ENCODE measurements around the gene ARHGAP9.
"Not testable (repeated sequence)": the region's sequence is repeated elsewhere in the genome, so short reads cannot be mapped to it uniquely, and the experiment has no call there.

ARHGAP9 gene

DNA sequence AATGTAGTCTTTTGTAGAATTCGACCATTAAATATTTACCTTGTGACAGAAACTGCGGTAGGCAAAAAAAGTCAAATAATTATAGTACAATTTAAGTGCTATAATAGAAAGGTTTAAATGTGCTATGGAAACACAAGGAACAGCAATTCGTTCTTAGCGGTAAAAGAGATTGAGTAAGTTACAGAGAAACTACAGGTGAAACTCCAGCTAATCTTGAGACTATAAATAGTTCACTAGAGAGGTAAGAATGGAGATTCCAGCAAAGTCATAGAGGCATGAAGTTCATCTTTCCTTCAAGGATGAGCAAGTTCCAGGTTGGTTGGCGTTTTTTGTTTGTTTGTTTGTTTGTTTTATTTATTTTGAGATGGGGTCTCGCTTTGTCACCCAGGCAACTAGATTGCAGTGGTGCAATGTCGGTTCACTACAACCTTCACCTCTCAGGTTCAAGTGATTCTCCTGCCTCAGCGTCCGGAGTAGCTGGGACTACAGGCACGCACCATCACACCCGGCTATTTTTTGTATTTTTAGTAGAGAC lies 47.9 kb downstream of the ARHGAP9 start:
- H3K9ac ChIP-seq (ENCODE audit: low read length in 2 of 2), result peak overlapping the region in 1 of 2 donors; percentile 99
- H3K9me3 ChIP-seq (ENCODE audit: control insufficient read depth in 2 of 2, low read length in 2 of 2), result no peaks in the 10 kb centered on the region
- peak overlapping the region in 1 of 2 donors; percentile 79 for H3K4me3 ChIP-seq (ENCODE audit: low read length in 2 of 2)
- peak overlapping the region; percentile 85 for H3K27ac ChIP-seq (ENCODE audit: low read length)
- peaks cover 7% of the 10 kb centered on the region for H3K4me1 ChIP-seq (ENCODE audit: control insufficient read depth, insufficient read depth, low read length)
- H3K36me3 ChIP-seq (ENCODE audit: control insufficient read depth in 2 of 2, insufficient read depth in 2 of 2, low read length in 2 of 2), result no peaks in the 10 kb centered on the region
- no peaks in the 10 kb centered on the region for H3K27me3 ChIP-seq (ENCODE audit: control insufficient read depth in 1 of 2, insufficient read depth in 2 of 2, low read length in 2 of 2)

DNA sequence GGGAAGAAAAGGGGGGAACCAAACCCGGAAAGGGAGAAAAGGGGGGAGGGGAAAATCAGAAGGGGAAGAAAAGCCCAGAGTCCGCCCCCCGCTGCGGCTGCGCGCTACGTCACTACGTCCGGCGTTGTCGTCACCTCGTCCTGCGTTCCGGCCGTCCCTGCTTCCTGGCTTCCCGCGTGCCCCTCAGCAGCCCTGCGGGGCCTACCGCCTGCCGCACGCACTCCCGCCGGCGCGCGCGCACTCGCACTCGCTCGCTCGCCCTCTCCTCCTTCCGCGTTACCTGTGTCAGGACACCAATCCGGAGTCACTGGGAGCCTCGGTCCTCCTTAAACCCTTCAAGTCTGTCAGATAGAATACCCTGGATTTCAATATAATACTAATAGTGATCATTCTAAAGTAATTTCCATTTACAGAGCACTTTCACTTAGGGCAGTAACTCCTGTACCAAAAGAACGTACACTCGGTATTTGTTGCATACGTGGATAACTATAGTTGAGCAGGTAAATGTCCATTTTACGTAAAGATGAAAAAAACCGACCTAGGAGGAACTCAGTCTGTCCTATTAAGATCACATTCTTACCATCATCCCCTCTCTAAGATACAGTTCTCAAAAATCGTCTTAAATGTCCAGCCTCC lies 48.6 kb downstream of the ARHGAP9 start, which contains the start of gene R3HDM2:
Gene R3HDM2 (minus strand): TSS at position 113 of the 636 bp plus-strand sequence. CDS start 120,615 bp downstream, outside the sequence.
- Histone ChIP-seq H3K9ac (ENCODE audit: low read length in 2 of 2) (peak within 1 kb of the TSS; percentile 81 to 99), H3K4me3 (ENCODE audit: low read length in 2 of 2) (peak within 1 kb of the TSS; percentile 79 to 96), H3K4me1 (ENCODE audit: control insufficient read depth, insufficient read depth, low read length) (peaks cover 7% of the 10 kb centered on the region), H3K36me3 (ENCODE audit: control insufficient read depth in 2 of 2, insufficient read depth in 2 of 2, low read length in 2 of 2) (no peaks in the 10 kb centered on the region), H3K27ac (ENCODE audit: low read length) (peak within 1 kb of the TSS; percentile 85), H3K9me3 (ENCODE audit: control insufficient read depth in 2 of 2, low read length in 2 of 2) (no peaks in the 10 kb centered on the region), H3K27me3 (ENCODE audit: control insufficient read depth in 1 of 2, insufficient read depth in 2 of 2, low read length in 2 of 2) (no peaks in the 10 kb centered on the region)

DNA sequence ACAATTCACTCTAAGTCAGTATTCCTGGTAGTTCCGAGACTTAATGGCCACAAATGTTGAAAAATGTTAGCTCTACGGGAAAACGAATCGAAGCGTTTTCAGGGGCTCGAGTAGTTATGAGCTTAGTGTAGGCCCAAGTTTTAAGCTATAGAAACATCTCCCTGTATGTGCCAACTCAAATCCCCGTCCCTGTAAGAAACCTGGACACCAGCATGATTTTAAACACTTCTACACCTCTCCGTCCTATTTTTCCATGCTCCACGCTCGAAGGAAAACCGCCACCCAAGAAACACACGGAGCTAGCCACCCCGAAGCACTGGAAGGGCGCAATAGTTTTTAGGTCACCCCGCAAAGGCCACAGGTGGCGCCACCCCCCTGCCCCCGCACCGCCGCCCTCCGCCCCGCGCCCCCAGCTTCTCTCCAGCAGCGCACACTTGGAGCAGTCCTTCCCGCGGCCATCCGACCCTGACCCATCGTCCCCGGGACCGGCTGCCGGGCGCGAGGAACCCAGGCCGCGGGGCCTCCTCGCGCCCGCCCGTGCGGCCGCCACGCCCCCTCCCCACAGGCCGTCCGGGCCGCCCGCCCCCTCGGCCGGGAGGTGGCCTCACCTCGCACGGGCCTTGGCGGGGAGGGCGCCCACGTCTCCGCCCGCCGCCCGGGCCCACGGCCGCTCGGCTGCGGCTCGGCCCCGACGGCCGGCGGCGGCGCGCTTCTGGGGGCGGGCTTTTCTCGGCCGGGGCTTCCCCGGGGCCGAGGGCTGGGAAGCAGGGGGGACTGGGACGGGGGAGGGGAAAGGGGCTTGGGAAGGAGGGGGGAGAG lies 49.3 kb downstream of the ARHGAP9 start:
- Histone ChIP-seq H3K36me3 (ENCODE audit: control insufficient read depth in 2 of 2, insufficient read depth in 2 of 2, low read length in 2 of 2) (peaks cover 0 to 2% of the 10 kb centered on the region in 2 donors), H3K27me3 (ENCODE audit: control insufficient read depth in 1 of 2, insufficient read depth in 2 of 2, low read length in 2 of 2) (no peaks in the 10 kb centered on the region), H3K9me3 (ENCODE audit: control insufficient read depth in 2 of 2, low read length in 2 of 2) (no peaks in the 10 kb centered on the region), H3K4me3 (ENCODE audit: low read length in 2 of 2) (peak overlapping the region; percentile 79 to 96), H3K27ac (ENCODE audit: low read length) (peak overlapping the region; percentile 85), H3K9ac (ENCODE audit: low read length in 2 of 2) (peak overlapping the region; percentile 81 to 99), H3K4me1 (ENCODE audit: control insufficient read depth, insufficient read depth, low read length) (peaks cover 7% of the 10 kb centered on the region)

DNA sequence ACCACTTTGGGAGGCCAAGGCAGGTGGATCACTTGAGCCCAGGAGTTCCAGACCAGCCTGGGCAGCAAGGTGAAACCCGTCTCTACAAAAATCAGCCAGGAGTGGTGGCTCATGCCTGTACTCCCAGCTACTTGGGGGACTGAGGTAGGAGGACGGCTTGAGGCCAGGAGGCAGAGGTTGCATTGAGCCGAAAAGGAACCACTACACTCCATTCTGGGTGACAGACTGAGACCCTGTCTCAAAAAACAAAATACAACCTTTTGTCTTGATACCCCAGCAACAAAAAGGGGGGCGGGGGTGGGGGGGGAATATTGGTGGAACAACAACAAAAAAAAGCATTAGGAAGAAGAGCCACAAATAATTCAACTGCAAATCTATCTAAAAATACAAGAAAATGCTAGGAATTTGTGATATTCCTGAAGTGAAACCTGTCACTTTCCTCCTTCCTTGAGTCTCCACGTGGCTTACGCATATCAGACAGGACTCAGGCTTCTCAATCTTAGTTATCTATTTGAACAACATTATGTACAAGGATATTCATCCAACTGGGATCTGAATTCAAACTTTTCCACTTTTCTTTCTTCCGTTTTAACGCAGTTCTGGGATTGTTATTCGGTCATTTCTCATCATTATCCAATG lies 50.1 kb downstream of the ARHGAP9 start:
- Histone ChIP-seq H3K36me3 (ENCODE audit: control insufficient read depth in 2 of 2, insufficient read depth in 2 of 2, low read length in 2 of 2) (peaks cover 0 to 2% of the 10 kb centered on the region in 2 donors), H3K4me3 (ENCODE audit: low read length in 2 of 2) (peak overlapping the region; percentile 79 to 96), H3K27ac (ENCODE audit: low read length) (peak overlapping the region; percentile 63), H3K4me1 (ENCODE audit: control insufficient read depth, insufficient read depth, low read length) (peaks cover 7% of the 10 kb centered on the region), H3K9ac (ENCODE audit: low read length in 2 of 2) (peak overlapping the region; percentile 81 to 99), H3K9me3 (ENCODE audit: control insufficient read depth in 2 of 2, low read length in 2 of 2) (no peaks in the 10 kb centered on the region), H3K27me3 (ENCODE audit: control insufficient read depth in 1 of 2, insufficient read depth in 2 of 2, low read length in 2 of 2) (no peaks in the 10 kb centered on the region)

DNA sequence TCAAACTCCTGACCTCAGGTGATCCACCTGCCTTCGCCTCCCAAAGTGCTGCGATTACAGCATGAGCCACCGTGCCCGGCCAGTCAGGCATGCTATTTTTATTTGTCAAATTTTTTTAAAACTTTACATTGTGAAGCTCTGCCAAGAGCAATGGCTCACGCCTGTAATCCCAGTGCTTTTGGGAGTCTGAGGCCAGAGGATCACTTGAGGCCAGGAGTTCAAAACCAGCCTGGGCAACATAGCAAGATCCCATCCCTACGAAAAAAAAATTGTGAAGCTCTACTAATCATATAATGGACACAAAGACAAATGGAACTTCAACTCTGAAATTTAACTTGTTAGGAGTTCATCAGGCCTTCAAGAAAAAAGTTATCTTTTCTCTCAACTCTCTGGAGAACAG lies 50.7 kb downstream of the ARHGAP9 start:
- Histone ChIP-seq H3K27ac (ENCODE audit: low read length) (no peak overlapping the region), H3K4me3 (ENCODE audit: low read length in 2 of 2) (no peak overlapping the region), H3K9ac (ENCODE audit: low read length in 2 of 2) (peak overlapping the region in 1 of 2 donors; percentile 99)

DNA sequence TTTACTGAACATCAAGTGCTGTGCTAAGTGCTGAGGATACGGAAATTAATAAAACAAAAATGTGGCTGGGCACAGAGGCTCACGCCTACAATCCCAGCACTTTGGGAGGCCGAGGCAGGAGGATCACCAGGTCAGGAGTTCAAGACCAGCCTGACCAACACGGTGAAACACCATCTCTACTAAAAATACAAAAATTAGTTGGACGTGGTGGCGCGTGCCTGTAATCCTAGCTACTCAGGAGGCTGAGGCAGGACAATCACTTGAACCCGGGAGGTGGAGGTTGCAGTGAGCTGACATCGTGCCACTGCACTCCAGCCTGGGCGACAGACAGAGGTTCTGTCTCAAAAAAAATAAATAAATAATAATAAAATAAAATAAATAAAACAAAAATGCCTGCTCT lies 52.7 kb downstream of the ARHGAP9 start:
- not testable (repeated sequence) for H3K9ac ChIP-seq (ENCODE audit: low read length in 2 of 2); H3K27me3 ChIP-seq (ENCODE audit: control insufficient read depth in 1 of 2, insufficient read depth in 2 of 2, low read length in 2 of 2)

More for the DNA sequence above, 50.7 kb downstream of the ARHGAP9 start:
- Histone ChIP-seq H3K36me3 (ENCODE audit: control insufficient read depth in 2 of 2, insufficient read depth in 2 of 2, low read length in 2 of 2) (peaks cover 0 to 2% of the 10 kb centered on the region in 2 donors), H3K27me3 (ENCODE audit: control insufficient read depth in 1 of 2, insufficient read depth in 2 of 2, low read length in 2 of 2) (no peaks in the 10 kb centered on the region), H3K4me1 (ENCODE audit: control insufficient read depth, insufficient read depth, low read length) (peaks cover 7% of the 10 kb centered on the region), H3K9me3 (ENCODE audit: control insufficient read depth in 2 of 2, low read length in 2 of 2) (no peaks in the 10 kb centered on the region)

More for the DNA sequence above, 52.7 kb downstream of the ARHGAP9 start:
- not testable (repeated sequence) for H3K4me1 ChIP-seq (ENCODE audit: control insufficient read depth, insufficient read depth, low read length); H3K4me3 ChIP-seq (ENCODE audit: low read length in 2 of 2); H3K36me3 ChIP-seq (ENCODE audit: control insufficient read depth in 2 of 2, insufficient read depth in 2 of 2, low read length in 2 of 2); H3K27ac ChIP-seq (ENCODE audit: low read length); H3K9me3 ChIP-seq (ENCODE audit: control insufficient read depth in 2 of 2, low read length in 2 of 2)
